Activated CD8-positive, alpha-beta memory T cell treated with anti-CD3 and anti-CD28 coated beads, Interleukin-2, amount 50 U/mL, for 24 hours (primary cell): ENCODE data around the gene CAST.

Experiments used
- DNase-seq: peaks from one replicate; pipeline ENCODE4 v3.0.0-alpha.2; 2020; ENCODE audit errors: extremely low read depth

The CAST gene

DNA sequence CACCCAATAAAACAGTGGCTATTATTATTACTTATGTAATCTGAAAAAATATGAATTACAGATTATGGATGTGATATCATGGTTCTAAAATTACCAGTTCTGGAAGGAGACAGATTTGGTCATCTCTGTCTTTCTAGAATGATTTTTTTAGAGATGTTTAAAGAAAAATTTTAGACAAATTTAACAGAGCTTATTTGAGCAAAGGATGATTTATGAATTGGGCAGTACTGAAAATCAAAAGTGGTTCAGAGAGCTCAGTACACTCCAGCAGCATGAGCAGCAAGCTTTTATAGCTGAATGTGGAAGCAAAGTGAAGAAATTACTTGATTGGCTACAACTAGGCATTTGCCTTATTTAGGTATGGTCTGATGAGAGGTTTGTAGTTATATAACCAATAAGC is 11.0 kb downstream of the CAST start:
- no peak for DNase-seq

DNA sequence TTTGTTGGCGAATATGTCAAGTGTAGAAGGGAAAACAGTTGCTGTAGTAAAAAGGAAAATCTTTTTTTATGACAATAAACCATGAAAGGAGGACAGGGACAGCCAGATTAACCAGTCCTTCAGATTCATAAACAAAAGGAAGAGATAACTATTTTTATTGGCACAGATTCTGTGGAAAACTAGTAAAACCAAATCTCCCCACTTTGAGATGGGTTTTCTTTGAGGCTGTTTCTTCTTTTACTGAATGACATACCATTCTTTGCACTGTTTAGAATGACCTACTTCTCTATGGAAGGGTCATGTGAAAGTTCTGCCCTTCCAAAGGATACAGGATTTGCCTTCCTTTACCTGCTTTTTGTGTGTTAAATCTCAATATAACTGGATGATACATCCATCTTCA is 13.7 kb downstream of the CAST start:
- no peak for DNase-seq

DNA sequence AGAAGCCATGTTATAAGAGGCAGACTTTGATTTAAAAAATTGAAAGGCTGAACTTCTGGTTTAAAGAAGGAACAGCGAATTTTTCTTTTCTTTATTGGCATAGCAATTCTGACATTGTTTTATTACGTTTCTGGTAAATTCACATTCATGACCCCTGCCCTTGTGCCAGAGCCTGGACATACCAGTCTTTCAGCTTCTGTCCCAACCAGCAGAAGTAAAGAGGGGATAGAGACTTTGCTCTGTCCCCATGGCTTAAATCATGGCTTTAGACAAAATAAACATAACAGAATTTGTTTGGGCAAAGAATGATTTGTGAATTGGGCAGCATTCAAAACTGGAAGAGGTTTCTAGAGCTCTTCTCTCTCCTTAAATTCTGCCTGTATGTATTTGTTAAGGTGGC is 15.3 kb downstream of the CAST start:
- no peak for DNase-seq

DNA sequence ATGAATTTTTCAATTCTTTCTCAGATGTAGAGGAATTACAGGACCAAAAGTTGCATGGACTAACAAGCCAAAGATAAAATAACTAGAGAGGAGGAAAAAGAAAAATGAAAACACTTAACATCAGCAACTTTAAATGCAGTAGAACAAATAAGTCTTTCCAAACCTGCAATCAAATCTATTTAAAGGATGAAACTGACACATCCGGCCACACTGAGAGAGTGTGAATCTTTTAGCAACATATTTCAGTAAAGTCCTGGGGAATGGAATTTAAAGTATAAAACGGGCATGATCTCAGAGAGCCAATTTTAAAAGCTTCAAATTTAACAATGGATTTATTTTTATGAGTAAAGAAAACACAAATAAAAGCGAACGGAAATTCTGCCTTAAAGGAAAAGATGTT is 17.1 kb downstream of the CAST start:
- DNase-seq = no peak

DNA sequence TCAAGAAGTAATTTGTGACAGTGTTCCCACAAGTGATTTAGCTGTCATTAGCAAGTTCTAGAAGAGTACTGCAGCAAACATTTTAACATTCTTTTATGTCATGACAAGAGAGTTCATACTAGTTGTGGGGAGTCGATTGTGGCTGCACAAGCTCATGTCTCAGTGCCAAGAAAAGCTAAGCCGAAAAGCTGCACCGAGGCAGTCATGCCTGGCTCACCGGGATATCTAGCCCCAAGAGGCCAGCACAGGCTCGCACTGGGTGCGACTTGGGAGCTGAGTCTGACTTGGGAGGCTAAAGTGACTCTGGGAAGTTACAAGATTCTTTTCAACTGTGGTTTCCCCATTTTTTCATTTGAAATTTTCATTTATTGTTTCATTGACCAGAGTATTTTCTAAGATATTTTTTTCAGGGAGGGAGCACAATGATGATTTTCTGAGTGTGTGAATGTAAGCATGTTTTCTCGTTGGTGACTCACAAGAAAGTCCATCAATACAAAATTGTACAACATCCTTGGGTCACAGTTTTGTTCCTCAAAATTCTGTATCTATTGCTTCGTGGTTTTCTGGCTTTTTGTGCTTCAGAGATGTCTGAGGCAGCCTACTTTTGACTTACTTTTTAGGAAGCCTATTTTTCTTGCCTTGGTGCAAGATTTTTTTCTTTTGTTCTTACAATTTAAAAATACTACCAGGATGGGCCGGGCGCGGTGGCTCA is 18.7 kb downstream of the CAST start:
- no peak for DNase-seq

DNA sequence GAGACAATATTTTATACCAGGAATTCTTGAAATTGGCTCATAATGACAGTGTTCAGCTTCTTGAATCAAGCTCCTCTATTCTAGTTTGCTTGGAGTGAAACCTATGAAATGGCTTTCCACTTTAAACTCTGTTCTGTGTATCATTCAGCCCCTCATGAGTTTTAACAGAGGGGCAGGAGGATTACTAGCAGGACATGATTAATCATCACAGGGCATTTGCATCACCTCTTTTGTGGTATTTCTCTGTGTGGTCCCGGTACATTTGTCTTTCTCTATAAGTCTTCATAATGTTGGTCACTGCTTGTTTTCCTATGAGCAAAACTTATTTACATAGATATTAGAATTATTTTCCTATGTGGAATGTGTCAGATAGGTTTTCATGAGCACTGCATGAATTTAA is 21.2 kb downstream of the CAST start:
- no peak for DNase-seq

DNA sequence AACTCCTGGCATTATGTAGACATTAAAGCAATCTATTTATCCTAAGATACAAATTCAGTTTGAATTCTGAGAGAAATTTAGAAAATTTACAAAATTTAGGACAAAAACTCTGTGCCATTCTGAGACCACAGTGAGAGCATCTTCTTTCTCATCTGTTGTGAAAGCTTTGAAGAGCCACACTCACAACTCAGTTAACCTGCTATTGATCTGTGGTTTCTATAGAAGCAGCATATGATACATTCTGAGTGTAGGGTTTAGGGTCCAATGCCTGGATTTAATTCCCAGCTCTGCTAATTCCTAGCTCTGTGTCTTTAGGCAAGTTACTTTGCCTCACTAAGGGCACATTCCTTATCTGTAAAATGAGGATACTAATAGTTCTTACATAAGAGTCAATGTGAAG is 21.6 kb downstream of the CAST start:
- no peak for DNase-seq

DNA sequence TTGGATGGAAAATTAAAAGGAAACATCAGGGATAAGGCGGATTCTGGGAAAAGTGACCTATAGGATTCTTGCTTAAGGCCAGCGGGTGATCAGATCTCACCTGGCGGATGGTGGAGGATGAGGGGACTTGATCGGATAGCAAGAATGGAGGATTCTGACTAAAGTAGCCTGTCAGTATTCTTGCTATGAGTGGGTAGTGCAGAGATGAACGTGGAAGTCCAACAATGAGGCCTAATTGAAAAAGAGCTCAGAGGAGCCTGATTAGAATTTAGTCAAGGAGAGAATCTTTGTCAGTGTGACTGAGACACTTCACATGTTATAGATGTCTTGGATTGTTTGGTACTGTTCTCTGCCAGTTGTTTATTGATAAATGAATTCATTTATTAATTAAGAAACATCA is 24.9 kb downstream of the CAST start:
- no peak for DNase-seq

DNA sequence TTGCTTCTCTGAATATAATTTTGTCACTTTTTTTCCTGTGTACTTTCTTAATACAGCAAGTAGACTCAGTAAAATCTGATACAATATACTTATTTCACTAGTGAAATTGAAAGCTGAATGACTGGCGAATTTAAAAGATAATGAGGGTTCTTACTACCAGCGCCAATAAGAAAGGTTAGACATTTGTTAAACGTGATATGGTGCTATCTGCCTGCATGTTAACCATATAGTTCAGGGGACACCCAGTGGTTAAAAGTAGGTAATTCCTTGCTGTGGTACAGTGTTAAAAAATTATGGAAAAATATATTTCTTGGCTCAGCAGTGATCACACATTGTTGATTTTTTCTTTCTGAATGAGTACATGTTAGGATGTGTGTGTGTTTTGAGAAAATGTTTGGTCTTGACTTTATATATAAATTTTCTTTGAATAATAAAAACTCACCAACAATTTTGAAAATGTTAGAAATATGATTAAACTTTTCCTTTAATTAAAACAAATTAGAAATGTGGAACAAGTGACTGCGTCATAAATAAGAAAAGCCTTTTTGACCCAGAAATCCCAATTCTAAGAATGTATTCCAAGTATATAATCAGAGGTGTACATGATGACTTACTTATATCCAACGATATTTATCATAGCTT is 25.8 kb downstream of the CAST start:
- DNase-seq = no peak

DNA sequence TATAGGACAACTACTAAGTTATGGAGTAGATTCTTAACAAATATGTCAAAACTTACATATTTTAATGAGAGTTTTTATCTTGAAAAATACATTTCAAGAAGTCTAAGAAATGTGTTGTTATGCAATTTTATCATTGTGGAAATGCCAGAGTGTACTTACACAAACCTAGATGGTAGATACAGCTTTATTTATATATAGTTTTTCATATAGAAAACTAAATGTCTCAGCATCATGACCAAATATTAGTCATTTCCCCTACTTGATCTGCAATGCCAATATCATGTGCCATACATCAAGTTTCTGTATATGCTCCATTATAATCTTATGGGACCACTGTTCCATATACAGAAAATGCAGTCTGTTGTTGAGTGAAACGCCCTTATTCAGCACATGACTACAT is 28.7 kb downstream of the CAST start:
- DNase-seq = no peak

DNA sequence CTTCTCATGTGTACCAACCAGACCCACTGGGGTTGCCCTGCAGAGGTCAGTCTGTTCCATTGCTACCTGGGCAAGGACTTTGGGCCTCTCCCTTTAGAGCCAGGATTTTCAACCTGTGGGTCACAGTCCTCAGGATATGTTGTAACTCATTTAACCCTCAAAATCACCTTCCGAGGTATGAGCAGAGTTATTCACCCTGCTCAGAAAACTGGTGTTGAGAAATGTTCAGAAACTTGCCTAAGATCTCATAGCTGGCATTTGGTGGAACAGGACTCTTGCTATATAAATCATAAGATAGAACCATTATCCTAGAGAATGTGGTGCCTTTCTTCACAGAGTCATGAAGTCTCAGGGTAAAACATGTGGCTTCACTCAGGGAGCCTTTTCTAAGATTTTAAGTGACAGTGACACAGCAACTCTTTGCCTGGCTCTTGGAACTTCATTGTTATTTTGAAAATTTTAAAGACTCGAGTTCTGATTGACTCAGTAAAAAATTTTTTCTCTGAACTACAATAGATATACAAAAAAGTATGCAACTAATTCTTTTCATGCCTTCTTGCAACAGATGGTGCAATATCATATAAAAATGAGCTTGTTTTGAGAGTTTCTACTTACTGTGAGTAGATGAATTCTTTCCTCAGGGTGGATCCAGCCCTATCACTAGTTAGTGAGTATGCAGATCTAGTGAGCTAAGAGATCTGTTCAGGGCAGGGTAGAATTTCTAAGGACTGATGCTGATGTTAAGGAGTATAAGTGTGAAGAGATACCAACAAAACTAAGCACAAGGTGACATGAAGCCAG is 29.5 kb downstream of the CAST start:
- no peak for DNase-seq

DNA sequence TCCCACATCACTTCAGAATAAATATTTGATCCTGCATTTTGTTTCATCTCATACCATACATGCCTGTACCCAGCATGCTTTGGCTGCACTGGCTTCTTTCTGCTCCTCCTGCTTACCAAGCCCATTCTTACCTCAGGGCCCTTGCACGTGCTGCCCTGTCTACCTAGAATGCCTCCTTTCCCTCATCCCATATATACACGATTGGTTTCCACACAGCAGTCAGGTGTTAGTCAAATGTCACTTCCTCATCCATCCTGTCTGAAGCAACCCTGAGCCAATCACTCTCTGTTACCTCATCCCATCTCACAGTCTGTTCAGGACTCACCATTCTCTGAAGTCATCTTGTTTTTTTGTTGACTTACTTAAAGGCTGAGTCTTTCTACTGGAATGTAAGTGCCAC is 30.3 kb downstream of the CAST start:
- no peak for DNase-seq

DNA sequence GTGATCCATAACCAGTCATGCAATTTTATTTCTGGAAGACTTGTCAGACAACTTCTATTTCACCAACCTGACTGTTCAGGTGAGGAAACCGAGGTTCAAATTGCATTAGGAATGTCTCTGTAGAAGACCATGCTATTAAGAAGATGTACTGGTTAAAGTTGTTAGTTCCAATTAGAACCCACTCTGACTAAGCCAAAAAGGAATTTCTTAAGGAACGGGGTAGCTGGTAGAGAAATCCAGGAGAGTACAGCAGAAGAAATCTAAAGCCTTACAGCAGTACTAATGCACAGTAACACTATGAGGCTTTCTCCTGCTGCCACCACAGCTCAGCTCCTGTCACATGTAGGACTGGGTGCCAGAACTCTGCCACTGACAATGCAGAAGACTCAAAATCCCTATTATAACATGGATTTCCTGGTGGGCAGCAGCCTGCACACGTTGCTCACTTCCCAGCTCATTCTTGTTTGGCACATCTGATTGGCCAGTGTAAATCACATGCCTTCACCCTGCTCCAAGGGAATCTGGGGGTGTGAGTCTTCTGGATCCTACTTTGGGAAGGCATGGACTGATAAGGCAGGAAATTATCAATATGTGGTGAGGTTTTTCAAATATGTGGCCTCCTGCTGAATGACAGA is 37.1 kb downstream of the CAST start:
- no peak for DNase-seq

DNA sequence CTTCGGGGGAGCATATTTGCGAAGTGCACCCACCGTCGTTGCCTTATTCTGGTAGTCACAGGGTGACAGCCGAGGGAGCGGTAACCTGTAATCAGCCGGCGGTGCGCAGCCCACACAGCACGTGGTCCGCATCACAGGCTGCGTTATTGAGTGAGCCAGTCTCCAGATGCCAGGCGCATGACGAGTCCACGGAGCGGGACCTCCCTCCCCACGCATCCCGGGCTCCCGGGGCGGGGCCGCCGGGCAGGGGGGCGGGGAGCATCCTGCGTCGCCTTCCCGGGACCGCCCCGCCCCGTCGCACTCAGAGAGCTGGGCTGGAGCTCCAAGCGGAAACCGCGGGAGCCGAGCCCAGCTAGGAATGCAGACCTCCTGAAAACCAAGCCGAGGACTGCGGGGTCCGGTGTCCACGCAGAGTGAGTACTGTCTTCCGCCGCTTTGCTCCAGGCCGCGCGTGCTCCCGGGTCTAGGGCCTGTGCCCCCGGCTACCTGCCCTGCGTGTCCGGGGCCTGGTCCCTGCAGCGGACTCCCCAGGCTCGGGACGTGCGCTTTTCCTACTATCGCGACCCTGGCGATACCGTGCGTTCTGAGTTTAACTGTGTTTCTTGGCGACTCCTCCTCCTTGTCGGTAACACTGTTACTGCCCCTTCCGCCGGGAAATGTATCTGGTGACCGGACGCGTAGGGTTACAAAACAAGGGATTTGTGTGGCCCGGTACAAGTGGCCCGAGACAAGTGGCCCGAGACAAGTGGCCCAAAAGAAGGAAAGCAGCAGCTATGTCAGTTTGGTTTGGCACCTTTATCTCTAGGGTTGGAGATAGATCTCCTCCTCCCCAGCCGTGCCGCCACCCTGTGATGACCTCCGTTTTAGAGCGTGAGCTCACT is 40.6 kb downstream of the CAST start:
- peak; percentile 54 for DNase-seq

DNA sequence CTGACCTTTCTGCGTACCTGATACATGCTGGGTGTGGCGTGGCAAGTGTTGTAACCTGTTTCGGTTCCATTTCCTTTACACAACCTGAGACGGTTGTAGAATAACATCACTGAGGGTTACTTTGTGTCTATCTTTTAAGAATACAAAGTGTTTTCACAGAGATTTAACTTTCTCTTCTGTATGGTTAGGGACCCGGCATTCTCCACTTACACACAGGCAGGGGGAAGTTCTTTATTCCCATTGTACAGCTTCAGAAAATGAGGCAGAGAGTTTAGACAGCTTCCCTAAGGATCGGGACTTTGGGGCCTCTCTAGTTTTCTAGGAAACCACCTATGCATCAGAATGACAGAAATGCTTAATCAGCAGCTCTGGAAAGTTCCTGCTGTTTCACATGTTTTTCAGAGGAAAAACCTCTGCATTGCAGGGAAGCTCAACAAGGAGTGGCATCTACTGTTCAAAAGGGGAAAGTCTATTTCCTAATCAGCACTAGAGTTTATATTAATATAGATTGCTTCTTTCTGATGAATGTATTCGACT is 41.3 kb downstream of the CAST start:
- no peak for DNase-seq

DNA sequence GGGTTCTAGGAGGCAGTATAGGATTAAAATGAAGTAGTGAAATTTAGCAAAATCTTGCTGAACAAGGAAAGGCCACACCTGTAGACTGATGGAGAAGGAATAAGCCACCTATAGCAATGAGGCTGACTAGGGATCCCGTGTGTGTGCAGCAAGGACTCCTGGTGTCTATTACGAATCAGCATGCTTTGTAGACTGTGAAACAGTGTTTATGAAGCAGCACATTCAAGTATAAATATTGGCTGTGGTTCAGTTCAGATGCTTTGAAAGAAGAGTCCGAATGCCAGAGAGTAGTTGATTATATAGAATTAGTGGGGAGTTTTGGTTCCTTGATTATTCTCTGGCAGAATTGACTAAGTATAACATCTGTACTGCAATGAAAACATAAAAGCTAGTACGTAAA is 41.8 kb downstream of the CAST start:
- DNase-seq = no peak

DNA sequence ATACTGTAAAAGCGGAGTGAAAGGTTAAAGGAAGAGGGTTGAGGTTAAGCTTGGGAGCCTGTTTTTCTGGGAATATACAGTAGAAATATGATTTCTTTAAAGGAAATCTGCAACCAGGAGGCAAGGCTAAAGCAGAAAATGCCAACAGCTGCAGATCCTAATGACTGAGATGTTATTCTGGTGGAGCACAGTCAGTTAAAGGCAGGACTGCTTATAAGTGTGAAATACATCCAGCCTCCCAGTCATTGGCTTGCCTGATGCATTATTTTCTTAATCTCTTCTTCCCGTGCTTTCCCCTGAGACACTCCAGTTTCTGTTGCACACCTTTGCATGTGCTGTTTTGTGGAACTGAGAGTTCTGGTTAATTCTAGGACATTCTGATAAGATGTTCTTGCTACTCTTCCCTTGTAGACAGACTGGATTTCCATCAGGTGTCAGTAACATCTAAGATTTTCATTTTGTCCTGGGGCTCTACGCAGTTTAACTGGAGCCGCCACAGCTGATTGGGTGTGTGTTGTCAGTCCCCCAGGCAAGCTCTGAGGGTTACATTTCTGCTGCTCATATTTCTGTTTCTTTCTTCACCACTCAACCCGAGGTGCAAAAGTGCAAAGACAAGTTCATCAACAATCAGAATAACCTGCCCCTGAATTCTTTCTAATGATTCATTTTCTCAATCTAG is 44.4 kb downstream of the CAST start:
- no peak for DNase-seq

DNA sequence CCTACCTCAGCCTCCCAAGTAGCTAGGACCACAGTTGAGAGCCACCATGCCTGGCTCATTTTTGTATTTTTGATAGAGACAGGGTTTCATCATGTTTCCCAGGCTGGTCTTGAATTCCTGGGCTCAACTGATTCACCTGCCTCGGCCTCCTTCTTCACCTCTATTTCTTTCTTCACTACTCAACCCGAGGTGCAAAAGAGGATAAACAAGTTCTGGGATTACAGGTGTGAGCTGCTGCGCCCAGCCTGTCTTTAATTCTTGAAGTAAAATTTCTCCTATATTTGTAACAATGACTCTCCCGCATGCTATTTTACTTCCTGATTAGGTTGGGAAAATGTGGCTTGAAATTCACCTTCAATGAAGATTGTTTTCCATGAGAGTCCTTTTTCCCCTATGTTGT is 46.4 kb downstream of the CAST start:
- no peak for DNase-seq

DNA sequence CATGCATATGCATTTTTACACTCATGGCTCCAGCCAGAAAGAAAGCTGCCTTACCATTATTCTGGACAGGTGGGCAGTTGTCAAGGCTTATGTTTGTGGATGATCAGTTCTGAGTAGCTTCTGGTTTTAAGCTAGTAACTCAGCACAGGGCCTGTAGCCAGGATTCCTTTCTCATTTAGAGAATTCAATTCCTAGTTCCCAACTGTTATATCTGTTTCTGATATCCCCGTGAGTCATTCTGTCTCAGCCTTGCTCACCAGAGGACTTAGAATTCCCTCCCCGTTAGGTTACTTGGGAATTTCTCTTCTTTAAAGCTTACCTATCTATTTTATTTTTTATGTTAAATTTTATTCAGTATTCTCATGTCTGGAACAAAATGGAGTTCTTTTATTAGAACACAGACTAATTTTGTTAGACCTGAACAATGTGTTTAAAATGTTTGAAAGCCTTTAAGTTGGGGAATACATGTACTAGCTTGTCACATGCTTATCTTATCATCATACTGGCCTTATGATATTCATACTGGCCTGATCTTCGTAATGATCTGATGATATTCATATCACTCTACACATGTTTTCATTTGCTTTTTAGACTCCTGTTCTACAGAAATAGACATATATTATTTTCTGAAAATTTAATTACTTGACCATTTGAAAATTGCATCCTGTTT is 47.1 kb downstream of the CAST start:
- DNase-seq = no peak

DNA sequence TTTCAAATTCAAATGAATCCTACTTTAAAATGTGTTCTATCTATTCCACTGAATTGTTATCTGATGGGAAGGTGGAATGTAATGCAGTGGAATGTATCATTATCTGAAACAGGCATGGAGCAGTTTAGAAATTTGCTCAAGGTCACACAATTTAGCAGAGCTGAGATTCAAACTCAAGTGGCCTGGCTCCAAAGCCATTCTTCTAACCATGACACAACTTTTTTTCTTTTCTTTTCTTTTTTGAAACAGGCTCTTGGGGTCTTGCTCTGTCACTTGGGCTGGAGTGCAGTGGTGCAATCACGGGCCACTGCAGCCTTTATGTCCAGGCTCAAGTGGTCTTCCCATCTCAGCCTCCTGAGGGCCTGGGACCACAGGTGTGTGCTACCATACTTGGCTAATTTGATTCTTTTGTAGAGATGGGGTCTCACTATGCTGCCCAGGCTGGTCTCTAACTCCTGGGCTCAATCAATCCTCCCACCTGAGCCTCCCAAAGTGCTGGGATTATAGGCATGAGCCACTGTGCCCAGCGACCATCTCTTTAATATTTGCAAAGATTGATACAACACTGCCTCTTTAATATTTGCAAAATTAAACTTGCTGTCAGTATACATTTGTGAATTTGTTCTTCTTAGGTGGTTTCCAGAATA is 50.0 kb downstream of the CAST start:
- DNase-seq = no peak
